ENCODE data around the gene CSK.

Gene CSK

GRCh38 chr15:74815121-74815934 lies 33.4 kb downstream of the CSK start:
- Histone ChIP-seq H2AK5ac (ENCODE audit: low read length) (no peak overlapping the region), H3K4me3 (ENCODE audit: low read depth, low read length) (no peak overlapping the region)

GRCh38 chr15:74815961-74816360 lies 34.1 kb downstream of the CSK start:
- no CpG with 5 or more reads among the region's 15 CpGs for WGBS (ENCODE audit: extremely low coverage, insufficient coverage, insufficient read length)
- Histone ChIP-seq H3K4me2 (ENCODE audit: low read length) (no peak overlapping the region), H4K91ac (ENCODE audit: low read depth, low read length) (no peak overlapping the region), H3K27ac (ENCODE audit: low read depth, low read length) (no peak overlapping the region), H3K4me3 (ENCODE audit: low read depth, low read length) (no peak overlapping the region), H3K36me3 (ENCODE audit: control insufficient read depth in 1 of 2, insufficient read depth in 2 of 2, low read length in 2 of 2) (no peaks in the 10 kb centered on the region), H4K12ac (ENCODE audit: low read depth, low read length) (no peak overlapping the region), H3K23ac (ENCODE audit: low read length) (no peak overlapping the region), H2BK120ac (ENCODE audit: insufficient read depth, low read length, poor library complexity) (no peak overlapping the region), H2AFZ (ENCODE audit: insufficient read depth, low read length, poor library complexity) (no peak overlapping the region), H3K4ac (ENCODE audit: low read depth, low read length) (no peak overlapping the region), H2BK5ac (ENCODE audit: low read depth, low read length, poor library complexity) (no peak overlapping the region), H4K8ac (ENCODE audit: low read depth, low read length) (no peak overlapping the region), H3K18ac (ENCODE audit: low read length) (no peak overlapping the region), H2BK12ac (ENCODE audit: low read length) (no peak overlapping the region), H2AK5ac (ENCODE audit: low read length) (no peak overlapping the region), H3K9ac (ENCODE audit: low read length) (no peak overlapping the region), H3K14ac (ENCODE audit: low read length) (no peak overlapping the region), H3K27me3 (ENCODE audit: insufficient read depth, low read length) (no peaks in the 10 kb centered on the region), H3K9me3 (ENCODE audit: insufficient read depth, low read depth, low read length) (peaks cover 2% of the 10 kb centered on the region), H3K79me2 (ENCODE audit: control insufficient read depth, insufficient read depth, low read length, poor library complexity) (no peaks in the 10 kb centered on the region), H3K4me1 (ENCODE audit: control insufficient read depth in 1 of 2, insufficient read depth in 2 of 2, low read length in 2 of 2) (peaks cover 6 to 9% of the 10 kb centered on the region in 2 experiments), H3K79me1 (ENCODE audit: low read length) (no peaks in the 10 kb centered on the region)
- DNase-seq, result no peak

More at GRCh38 chr15:74815121-74815934, 33.4 kb downstream of the CSK start:
- Histone ChIP-seq H3K79me1 (ENCODE audit: low read length) (no peaks in the 10 kb centered on the region), H3K18ac (ENCODE audit: low read length) (no peak overlapping the region), H4K12ac (ENCODE audit: low read depth, low read length) (no peak overlapping the region), H4K8ac (ENCODE audit: low read depth, low read length) (no peak overlapping the region), H4K91ac (ENCODE audit: low read depth, low read length) (no peak overlapping the region), H3K36me3 (ENCODE audit: control insufficient read depth in 1 of 2, insufficient read depth in 2 of 2, low read length in 2 of 2) (no peaks in the 10 kb centered on the region), H3K27me3 (ENCODE audit: insufficient read depth, low read length) (no peaks in the 10 kb centered on the region), H3K9me3 (ENCODE audit: insufficient read depth, low read depth, low read length) (peaks cover 2% of the 10 kb centered on the region), H3K9ac (ENCODE audit: low read length) (no peak overlapping the region), H2AFZ (ENCODE audit: insufficient read depth, low read length, poor library complexity) (no peak overlapping the region), H3K4ac (ENCODE audit: low read depth, low read length) (no peak overlapping the region), H3K4me2 (ENCODE audit: low read length) (no peak overlapping the region), H2BK12ac (ENCODE audit: low read length) (no peak overlapping the region), H2BK5ac (ENCODE audit: low read depth, low read length, poor library complexity) (no peak overlapping the region), H2BK120ac (ENCODE audit: insufficient read depth, low read length, poor library complexity) (no peak overlapping the region), H3K4me1 (ENCODE audit: control insufficient read depth in 1 of 2, insufficient read depth in 2 of 2, low read length in 2 of 2) (peaks cover 6 to 9% of the 10 kb centered on the region in 2 experiments), H3K79me2 (ENCODE audit: control insufficient read depth, insufficient read depth, low read length, poor library complexity) (no peaks in the 10 kb centered on the region), H3K27ac (ENCODE audit: low read depth, low read length) (no peak overlapping the region), H3K14ac (ENCODE audit: low read length) (no peak overlapping the region), H3K23ac (ENCODE audit: low read length) (no peak overlapping the region)
- DNase-seq, result peak; percentile 63 to 74
- WGBS (ENCODE audit: extremely low coverage, insufficient coverage, insufficient read length), result no CpG with 5 or more reads among the region's 10 CpGs

GRCh38 chr15:74816624-74817369 lies 34.9 kb downstream of the CSK start:
- H3K79me2 ChIP-seq (ENCODE audit: control insufficient read depth, insufficient read depth, low read length, poor library complexity), result no peaks in the 10 kb centered on the region
- H3K4me3 ChIP-seq (ENCODE audit: low read depth, low read length), result no peak overlapping the region

GRCh38 chr15:74817370-74817737 lies 35.5 kb downstream of the CSK start:
- H2AFZ ChIP-seq (ENCODE audit: insufficient read depth, low read length, poor library complexity), result no peak overlapping the region
- H2BK12ac ChIP-seq (ENCODE audit: low read length), result no peak overlapping the region
- H3K4me1 ChIP-seq (ENCODE audit: control insufficient read depth in 1 of 2, insufficient read depth in 2 of 2, low read length in 2 of 2), result peaks cover 6 to 9% of the 10 kb centered on the region in 2 experiments
- H2AK5ac ChIP-seq (ENCODE audit: low read length), result no peak overlapping the region
- DNase-seq, result peak; percentile 92 to 95
- no peak overlapping the region for H3K4me3 ChIP-seq (ENCODE audit: low read depth, low read length)
- H4K91ac ChIP-seq (ENCODE audit: low read depth, low read length), result no peak overlapping the region
- H3K14ac ChIP-seq (ENCODE audit: low read length), result no peak overlapping the region
- H3K36me3 ChIP-seq (ENCODE audit: control insufficient read depth in 1 of 2, insufficient read depth in 2 of 2, low read length in 2 of 2), result no peaks in the 10 kb centered on the region
- H2BK120ac ChIP-seq (ENCODE audit: insufficient read depth, low read length, poor library complexity), result no peak overlapping the region
- H3K27ac ChIP-seq (ENCODE audit: low read depth, low read length), result no peak overlapping the region
- H3K4ac ChIP-seq (ENCODE audit: low read depth, low read length), result no peak overlapping the region
- no peaks in the 10 kb centered on the region for H3K27me3 ChIP-seq (ENCODE audit: insufficient read depth, low read length)
- H2BK5ac ChIP-seq (ENCODE audit: low read depth, low read length, poor library complexity), result no peak overlapping the region
- no peak overlapping the region for H3K18ac ChIP-seq (ENCODE audit: low read length)
- H3K23ac ChIP-seq (ENCODE audit: low read length), result no peak overlapping the region
- no CpG with 5 or more reads among the region's 9 CpGs for WGBS (ENCODE audit: extremely low coverage, insufficient coverage, insufficient read length)
- peak overlapping the region; percentile 0 for H3K4me2 ChIP-seq (ENCODE audit: low read length)
- H3K79me2 ChIP-seq (ENCODE audit: control insufficient read depth, insufficient read depth, low read length, poor library complexity), result no peaks in the 10 kb centered on the region
- peaks cover 2% of the 10 kb centered on the region for H3K9me3 ChIP-seq (ENCODE audit: insufficient read depth, low read depth, low read length)
- no peak overlapping the region for H4K8ac ChIP-seq (ENCODE audit: low read depth, low read length)
- no peaks in the 10 kb centered on the region for H3K79me1 ChIP-seq (ENCODE audit: low read length)
- H4K12ac ChIP-seq (ENCODE audit: low read depth, low read length), result no peak overlapping the region
- no peak overlapping the region for H3K9ac ChIP-seq (ENCODE audit: low read length)

More at GRCh38 chr15:74816624-74817369, 34.9 kb downstream of the CSK start:
- Histone ChIP-seq H3K27me3 (ENCODE audit: insufficient read depth, low read length) (no peaks in the 10 kb centered on the region), H3K4ac (ENCODE audit: low read depth, low read length) (no peak overlapping the region), H2BK120ac (ENCODE audit: insufficient read depth, low read length, poor library complexity) (no peak overlapping the region), H3K14ac (ENCODE audit: low read length) (no peak overlapping the region), H4K8ac (ENCODE audit: low read depth, low read length) (no peak overlapping the region), H3K9me3 (ENCODE audit: insufficient read depth, low read depth, low read length) (peaks cover 2% of the 10 kb centered on the region), H2AK5ac (ENCODE audit: low read length) (no peak overlapping the region), H2BK12ac (ENCODE audit: low read length) (no peak overlapping the region), H3K18ac (ENCODE audit: low read length) (no peak overlapping the region), H3K79me1 (ENCODE audit: low read length) (no peaks in the 10 kb centered on the region), H3K4me2 (ENCODE audit: low read length) (peak overlapping the region; percentile 0), H2AFZ (ENCODE audit: insufficient read depth, low read length, poor library complexity) (no peak overlapping the region), H3K36me3 (ENCODE audit: control insufficient read depth in 1 of 2, insufficient read depth in 2 of 2, low read length in 2 of 2) (no peaks in the 10 kb centered on the region), H3K27ac (ENCODE audit: low read depth, low read length) (no peak overlapping the region), H2BK5ac (ENCODE audit: low read depth, low read length, poor library complexity) (no peak overlapping the region), H3K4me1 (ENCODE audit: control insufficient read depth in 1 of 2, insufficient read depth in 2 of 2, low read length in 2 of 2) (peaks cover 6 to 9% of the 10 kb centered on the region in 2 experiments), H3K9ac (ENCODE audit: low read length) (no peak overlapping the region), H4K12ac (ENCODE audit: low read depth, low read length) (no peak overlapping the region), H3K23ac (ENCODE audit: low read length) (no peak overlapping the region), H4K91ac (ENCODE audit: low read depth, low read length) (no peak overlapping the region)
- no CpG with 5 or more reads among the region's 19 CpGs for WGBS (ENCODE audit: extremely low coverage, insufficient coverage, insufficient read length)
- DNase-seq, result peak; percentile 61 to 68

Measured in trophoblast cell (in vitro differentiated cells and primary cell).